Endodermal cell (in vitro differentiated cells): ENCODE measurements around the gene BICDL1. TPM values are rescaled to one million over a fixed set of nuclear protein-coding genes. Genes with fewer than 3 reads are reported as not detected.

Source experiments
- DNase-seq: peaks from one replicate; pipeline ENCODE4 v3.0.0-alpha.2; 2017
- H3K27ac ChIP-seq: 2 replicates; pipeline ENCODE4 v1.5.1; 2013; ENCODE audit warnings: mild to moderate bottlenecking, low read depth, low read length, moderate library complexity
- H3K27me3 ChIP-seq: 2 replicates; pipeline ENCODE4 v1.6.1; 2013; ENCODE audit warnings: mild to moderate bottlenecking, low read length, moderate library complexity; ENCODE audit not compliant: insufficient read depth, control insufficient read depth, poor library complexity, severe bottlenecking
- H3K36me3 ChIP-seq: 2 replicates; pipeline ENCODE4 v1.7.0; 2013; ENCODE audit warnings: mild to moderate bottlenecking, low read length, moderate library complexity; ENCODE audit not compliant: control insufficient read depth, insufficient read depth
- H3K4me1 ChIP-seq: one replicate; pipeline ENCODE4 v1.7.0; 2013; ENCODE audit warnings: low read length; ENCODE audit not compliant: control insufficient read depth, insufficient read depth
- H3K4me3 ChIP-seq: 2 replicates; pipeline ENCODE4 v1.5.1; 2013; ENCODE audit warnings: mild to moderate bottlenecking, low read length, moderate library complexity
- H3K9ac ChIP-seq: 2 replicates; pipeline ENCODE4 v1.6.1; 2013; ENCODE audit warnings: mild to moderate bottlenecking, low read length, moderate library complexity; ENCODE audit not compliant: poor library complexity, severe bottlenecking; ENCODE audit errors: extremely low read depth
- H3K9me3 ChIP-seq: 2 replicates; pipeline ENCODE4 v1.6.1; 2013; ENCODE audit warnings: mild to moderate bottlenecking, low read length, moderate library complexity; ENCODE audit not compliant: control insufficient read depth
- H3K27ac Mint-ChIP-seq: 2 replicates; pipeline ENCODE4 v1.8.0; 2020; ENCODE audit warnings: mixed read lengths
- H3K27me3 Mint-ChIP-seq: 2 replicates; pipeline ENCODE4 v1.8.0; 2021; ENCODE audit warnings: mild to moderate bottlenecking, mixed read lengths; ENCODE audit not compliant: insufficient read depth
- H3K36me3 Mint-ChIP-seq: 2 replicates; pipeline ENCODE4 v1.8.0; 2020; ENCODE audit warnings: low read depth, mixed read lengths
- H3K4me1 Mint-ChIP-seq: 2 replicates; pipeline ENCODE4 v1.8.0; 2020; ENCODE audit warnings: mixed read lengths
- H3K4me3 Mint-ChIP-seq: 2 replicates; pipeline ENCODE4 v1.8.0; 2020; ENCODE audit warnings: mild to moderate bottlenecking, moderate library complexity, mixed read lengths
- H3K9me3 Mint-ChIP-seq: 2 replicates; pipeline ENCODE4 v1.8.0; 2020; ENCODE audit warnings: mild to moderate bottlenecking, mixed read lengths
- WGBS, 2 experiments: methylation state at CpG; one replicate each; pipeline versions ENCODE4 v1.1.5 to v1.1.7; 2013; ENCODE audit warnings: missing lambda C conversion rate in 2 of 2, mixed read lengths in 1 of 2; ENCODE audit not compliant: insufficient coverage in 1 of 2, insufficient read length in 1 of 2; 5-methylcytosine and 5-hydroxymethylcytosine counted together
- total RNA-seq, 2 donors: library from RNA; stranded (reverse); fragmentation: NEBNext Ultra II Directional in 1 of 2; extraction: Animal tissue kit (Norgen Biotek cat#: 25700) in 1 of 2; gene quantifications; 2 replicates in 1 of 2; 3 replicates in 1 of 2; pipeline ENCODE4 v1.2.1, GENCODE V29; 2021
- TF ChIP-seq, protein P1 (sequence below): fragments of 200-600 bp; sonication (generic); conservative IDR thresholded peaks from 2 replicates; pipeline ENCODE4 v1.5.0; 2021; ENCODE audit warnings: antibody characterized with exemption, mild to moderate bottlenecking

Gene BICDL1
- total RNA-seq, 2 donors from 2014 or later = 14.5 to 22.3 TPM

- WGBS, 2 experiments = 94 to 95% methylated on average over 6 of the region's 6 CpGs
- Histone ChIP-seq H3K9ac (no peak overlapping the region), H3K36me3 (peaks cover 55% of the 10 kb centered on the region), H3K9me3 (no peaks in the 10 kb centered on the region), H3K4me1 (peaks cover 6% of the 10 kb centered on the region), H3K27ac (peak overlapping the region; percentile 26), H3K27me3 (no peaks in the 10 kb centered on the region), H3K4me3 (no peak overlapping the region)
- no peak for DNase-seq
- H3K36me3 Mint-ChIP-seq = peaks cover 52% of the 10 kb centered on the region
- no peaks in the 10 kb centered on the region for H3K9me3 Mint-ChIP-seq
- H3K4me1 Mint-ChIP-seq = peaks cover 11% of the 10 kb centered on the region
- H3K27ac Mint-ChIP-seq = no peak overlapping the region
- no peak overlapping the region for H3K4me3 Mint-ChIP-seq
- no peaks in the 10 kb centered on the region for H3K27me3 Mint-ChIP-seq
- TF ChIP-seq, protein P1, sequence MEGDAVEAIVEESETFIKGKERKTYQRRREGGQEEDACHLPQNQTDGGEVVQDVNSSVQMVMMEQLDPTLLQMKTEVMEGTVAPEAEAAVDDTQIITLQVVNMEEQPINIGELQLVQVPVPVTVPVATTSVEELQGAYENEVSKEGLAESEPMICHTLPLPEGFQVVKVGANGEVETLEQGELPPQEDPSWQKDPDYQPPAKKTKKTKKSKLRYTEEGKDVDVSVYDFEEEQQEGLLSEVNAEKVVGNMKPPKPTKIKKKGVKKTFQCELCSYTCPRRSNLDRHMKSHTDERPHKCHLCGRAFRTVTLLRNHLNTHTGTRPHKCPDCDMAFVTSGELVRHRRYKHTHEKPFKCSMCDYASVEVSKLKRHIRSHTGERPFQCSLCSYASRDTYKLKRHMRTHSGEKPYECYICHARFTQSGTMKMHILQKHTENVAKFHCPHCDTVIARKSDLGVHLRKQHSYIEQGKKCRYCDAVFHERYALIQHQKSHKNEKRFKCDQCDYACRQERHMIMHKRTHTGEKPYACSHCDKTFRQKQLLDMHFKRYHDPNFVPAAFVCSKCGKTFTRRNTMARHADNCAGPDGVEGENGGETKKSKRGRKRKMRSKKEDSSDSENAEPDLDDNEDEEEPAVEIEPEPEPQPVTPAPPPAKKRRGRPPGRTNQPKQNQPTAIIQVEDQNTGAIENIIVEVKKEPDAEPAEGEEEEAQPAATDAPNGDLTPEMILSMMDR = no peak
Measured at GRCh38 chr12:120125792-120126634, 137.0 kb downstream of the BICDL1 start.

DNA sequence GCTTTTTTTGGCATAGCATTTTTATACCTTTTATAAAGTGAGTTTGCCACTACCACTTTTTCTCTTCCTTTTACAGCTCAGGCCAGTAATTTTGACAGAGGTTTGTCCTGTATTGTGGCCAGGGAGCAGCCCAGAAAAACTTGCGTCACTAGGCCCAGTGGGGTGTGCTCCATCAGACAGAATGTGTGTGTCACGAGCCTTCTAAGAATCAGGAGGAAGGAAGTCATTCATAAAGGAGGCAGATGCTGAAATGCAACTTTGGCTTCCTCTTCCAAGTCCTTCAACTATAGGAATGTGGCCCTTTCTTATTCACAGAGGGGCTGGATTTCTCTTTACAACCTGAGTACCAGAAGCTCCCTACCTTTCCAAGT is 137.6 kb downstream of the BICDL1 start:
- Histone ChIP-seq H3K9ac (no peak overlapping the region), H3K4me3 (no peak overlapping the region), H3K9me3 (no peaks in the 10 kb centered on the region), H3K27me3 (no peaks in the 10 kb centered on the region), H3K36me3 (peaks cover 61% of the 10 kb centered on the region), H3K4me1 (peaks cover 6% of the 10 kb centered on the region), H3K27ac (peak overlapping the region; percentile 26)
- Mint-ChIP-seq H3K27ac (no peak overlapping the region), H3K4me3 (no peak overlapping the region), H3K36me3 (peaks cover 58% of the 10 kb centered on the region), H3K4me1 (peaks cover 11% of the 10 kb centered on the region), H3K9me3 (no peaks in the 10 kb centered on the region), H3K27me3 (no peaks in the 10 kb centered on the region)
- DNase-seq = no peak
- TF ChIP-seq, protein P1 = no peak
- WGBS, 2 experiments = 80 to 89% methylated on average over 1 to 2 of the region's 2 CpGs

- no peaks in the 10 kb centered on the region for H3K27me3 Mint-ChIP-seq
- Histone ChIP-seq H3K27me3 (no peaks in the 10 kb centered on the region), H3K9me3 (no peaks in the 10 kb centered on the region), H3K27ac (no peak overlapping the region), H3K4me1 (no peaks in the 10 kb centered on the region), H3K36me3 (peaks cover 95% of the 10 kb centered on the region), H3K4me3 (no peak overlapping the region), H3K9ac (no peak overlapping the region)
- H3K27ac Mint-ChIP-seq = no peak overlapping the region
- no peak for DNase-seq
- H3K36me3 Mint-ChIP-seq = peaks cover 87% of the 10 kb centered on the region
- H3K4me1 Mint-ChIP-seq = no peaks in the 10 kb centered on the region
- no peaks in the 10 kb centered on the region for H3K9me3 Mint-ChIP-seq
- TF ChIP-seq, protein P1 = no peak
- no peak overlapping the region for H3K4me3 Mint-ChIP-seq
- WGBS, 2 experiments = 91 to 96% methylated on average over 6 of the region's 6 CpGs
Measured at GRCh38 chr12:120130011-120130410, 141.0 kb downstream of the BICDL1 start.
